K562 (cell line): ENCODE measurements around the gene ENTPD8. TPM values are rescaled to one million over a fixed set of nuclear protein-coding genes. Genes with fewer than 3 reads are reported as not detected.
"Not testable (repeated sequence)": the region's sequence is repeated elsewhere in the genome, so short reads cannot be mapped to it uniquely, and the experiment has no call there.

ENCODE experiments used
- ATAC-seq: fragments of 200-7000 bp; cut with Tn5 transposase; 3 replicates; pipeline ENCODE4 v1.9.1; 2020; ENCODE audit warnings: moderate library complexity
- BruUV-seq: library from RNA; stranded (reverse); fragments of 400-500 nt; replicated peaks from 2 replicates; lab custom pipeline; 2021; lab: Mats Ljungman, UMichigan
- CTCF ChIA-PET: fragments of 300-600 bp; formaldehyde crosslinking; extraction: SDS; loops from one replicate; lab custom pipeline; 2021; ENCODE audit warnings: low intra/inter-chr PET ratio; lab: Yijun Ruan, JAX
- POLR2A ChIA-PET: fragments of 300-600, 350-650 bp; sonication (Branson Sonifier 250); formaldehyde crosslinking; extraction: SDS; loops from one replicate; lab custom pipeline; 2021; ENCODE audit warnings: antibody characterized with exemption, inconsistent platforms; lab: Yijun Ruan, JAX
- DNase-seq, 4 experiments: peaks; one replicate each; pipeline versions ENCODE4 v3.0.0 to v3.0.0-alpha.2; 2011 to 2018; ENCODE audit warnings: low spot score in 3 of 4, mixed read lengths in 3 of 4; ENCODE audit errors: extremely low read depth in 1 of 4
- FAIRE-seq: peaks from 2 replicates; lab custom pipeline; 2011; peaks lifted over from hg19 to GRCh38; lab: Jason Lieb, UNC
- H2AFZ ChIP-seq: 2 replicates; pipeline ENCODE4 v1.6.0; 2011; ENCODE audit warnings: low read depth, low read length, control low read depth, inconsistent platforms
- H3K27ac ChIP-seq: fragments of 200-600 bp; 3 replicates; pipeline ENCODE4 v1.8.0; 2011; ENCODE audit warnings: low read depth, mild to moderate bottlenecking, control low read depth, inconsistent platforms, low read length, moderate library complexity, mixed read lengths; ENCODE audit errors: extremely low read depth
- H3K27me3 ChIP-seq, 2 experiments: fragments of 300-600 bp in 1 of 2; 2 replicates in 1 of 2; 3 replicates in 1 of 2; pipeline versions ENCODE4 v1.6.0 to v1.8.0; 2011; ENCODE audit warnings: inconsistent platforms in 2 of 2, low read length in 2 of 2, mild to moderate bottlenecking in 1 of 2, mixed read lengths in 1 of 2, moderate library complexity in 1 of 2; ENCODE audit not compliant: control insufficient read depth in 2 of 2, insufficient read depth in 2 of 2
- H3K36me3 ChIP-seq: fragments of 300-600 bp; 3 replicates; pipeline ENCODE4 v1.8.0; 2011; ENCODE audit warnings: mild to moderate bottlenecking, low read length, inconsistent platforms; ENCODE audit not compliant: control insufficient read depth, insufficient read depth
- H3K4me1 ChIP-seq, 2 experiments: fragments of 200-600 bp in 1 of 2; replicated peaks in 1 of 2; 2 replicates in 1 of 2; 3 replicates in 1 of 2; pipeline versions ENCODE4 v1.5.1 to v1.8.0; 2011; ENCODE audit warnings: inconsistent platforms in 2 of 2, low read length in 2 of 2, mild to moderate bottlenecking in 1 of 2, mixed read lengths in 1 of 2, moderate library complexity in 1 of 2; ENCODE audit not compliant: control insufficient read depth in 2 of 2, insufficient read depth in 2 of 2
- H3K4me2 ChIP-seq: 2 replicates; pipeline ENCODE4 v1.6.1; 2011; ENCODE audit warnings: low read length, control low read depth, inconsistent platforms, mixed read lengths; ENCODE audit not compliant: insufficient read depth
- H3K4me3 ChIP-seq: fragments of 200-600 bp; sonication (generic), shearing (Covaris generic); 2 replicates; pipeline ENCODE4 v1.5.1; 2016; ENCODE audit warnings: control low read depth, inconsistent platforms
- H3K79me2 ChIP-seq: fragments of 200-600 bp; 3 replicates; pipeline ENCODE4 v1.8.0; 2011; ENCODE audit warnings: low read length, inconsistent platforms; ENCODE audit not compliant: control insufficient read depth, insufficient read depth
- H3K9ac ChIP-seq, 2 experiments: 2 replicates each; pipeline versions ENCODE4 v1.6.0 to v1.6.1; 2011; ENCODE audit warnings: low read depth in 2 of 2, low read length in 2 of 2, control low read depth in 1 of 2, inconsistent platforms in 1 of 2, mild to moderate bottlenecking in 1 of 2, mixed read lengths in 1 of 2; ENCODE audit not compliant: insufficient read depth in 1 of 2
- H3K9me1 ChIP-seq: one replicate; pipeline ENCODE4 v1.6.0; 2011; ENCODE audit warnings: inconsistent platforms, mild to moderate bottlenecking, low read length, moderate library complexity; ENCODE audit not compliant: control insufficient read depth, insufficient read depth
- H3K9me3 ChIP-seq: replicated peaks from 2 replicates; pipeline ENCODE4 v1.5.1; 2011; ENCODE audit warnings: low read depth, low read length, inconsistent platforms; ENCODE audit not compliant: control insufficient read depth, insufficient read depth
- H4K20me1 ChIP-seq: replicated peaks from 2 replicates; pipeline ENCODE4 v1.6.1; 2011; ENCODE audit warnings: low read length, inconsistent platforms, mixed read lengths; ENCODE audit not compliant: control insufficient read depth, insufficient read depth
- ETS2 ChIP-seq: IDR thresholded peaks from 2 replicates; pipeline ENCODE4 v1.6.1; 2016; ENCODE audit warnings: borderline replicate concordance, missing genetic modification characterization, mild to moderate bottlenecking, moderate library complexity, missing compliant biosample characterization; ENCODE audit not compliant: poor library complexity, severe bottlenecking
- HNRNPH1 ChIP-seq: fragments of 200-400 bp; formaldehyde crosslinking; optimal IDR thresholded peaks from 2 replicates; pipeline ENCODE3; 2017; ENCODE audit warnings: low read depth, mild to moderate bottlenecking, low read length, moderate library complexity
- MCM7 ChIP-seq, 2 experiments: fragments of 450-650 bp; IDR thresholded peaks; 2 replicates each; pipeline ENCODE4 v1.6.1; 2016 to 2018
- ZBTB7A ChIP-seq: IDR thresholded peaks from 2 replicates; pipeline ENCODE4 v1.6.1; 2011; ENCODE audit warnings: low read depth, mild to moderate bottlenecking, low read length, moderate library complexity, borderline replicate concordance; ENCODE audit not compliant: control insufficient read depth
- ZSCAN29 ChIP-seq: fragments of 450-650 bp; IDR thresholded peaks from 2 replicates; pipeline ENCODE4 v1.6.1; 2017
- WGBS: fragments of 100-300 bp; shearing (Covaris generic); methylation state at CpG from one replicate; pipeline ENCODE4 v1.1.6; 2016; ENCODE audit warnings: low coverage, mixed read lengths; ENCODE audit not compliant: insufficient coverage; ENCODE audit errors: missing lambda C conversion rate; 5-methylcytosine and 5-hydroxymethylcytosine counted together
- in situ Hi-C: fragments of 300-500 bp; cut with MboI; formaldehyde crosslinking; loops from 4 replicates; pipeline ENCODE4 v1.15.0; 2018; ENCODE audit warnings: inconsistent platforms, mixed read lengths
- intact Hi-C: fragments of 100-400 bp; cut with micrococcal nuclease; formaldehyde crosslinking; loops from 2 replicates; pipeline ENCODE4 v1.14.2; 2022
- polyA plus RNA-seq, 8 experiments: library from polyadenylated mRNA; depleted of rRNA in 4 of 8; stranded (reverse) in 5 of 8; unstranded in 3 of 8; fragments of >200 nt; fragmentation: Nextera tagmentation in 2 of 8; fragmentation: Illumina TruSeq in 1 of 8; extraction: Ambion mirVana in 2 of 8; extraction: Trizol in 1 of 8; gene quantifications; 2 replicates each; pipeline versions ENCODE4 v1.2.1 to v1.2.3, GENCODE V29; 2011 to 2014; ENCODE audit warnings: inconsistent platforms in 1 of 8, missing spikeins in 1 of 8
- total RNA-seq, 7 experiments: library from RNA; depleted of rRNA in 6 of 7; stranded (reverse); fragments of >200 nt in 6 of 7; fragmentation: Illumina TruSeq in 2 of 7; extraction: Trizol in 2 of 7; gene quantifications; 2 replicates each; pipeline versions ENCODE4 v1.2.1 to v1.2.3, GENCODE V29; 2011 to 2021; ENCODE audit warnings: low replicate concordance in 1 of 7
- TF ChIP-seq, protein P1 (sequence below): fragments of 250-450 bp; sonication (Bioruptor Pico); IDR thresholded peaks from 2 replicates; pipeline ENCODE4 v1.4.0; 2020

The ENTPD8 gene
- total and polyA plus RNA-seq, 9 of the 15 experiments (the other 6 are each of a cell fraction or from before 2014, with no cell fraction given) = 0.06 to 0.27 (median 0.19) TPM; not detected in 5

DNA sequence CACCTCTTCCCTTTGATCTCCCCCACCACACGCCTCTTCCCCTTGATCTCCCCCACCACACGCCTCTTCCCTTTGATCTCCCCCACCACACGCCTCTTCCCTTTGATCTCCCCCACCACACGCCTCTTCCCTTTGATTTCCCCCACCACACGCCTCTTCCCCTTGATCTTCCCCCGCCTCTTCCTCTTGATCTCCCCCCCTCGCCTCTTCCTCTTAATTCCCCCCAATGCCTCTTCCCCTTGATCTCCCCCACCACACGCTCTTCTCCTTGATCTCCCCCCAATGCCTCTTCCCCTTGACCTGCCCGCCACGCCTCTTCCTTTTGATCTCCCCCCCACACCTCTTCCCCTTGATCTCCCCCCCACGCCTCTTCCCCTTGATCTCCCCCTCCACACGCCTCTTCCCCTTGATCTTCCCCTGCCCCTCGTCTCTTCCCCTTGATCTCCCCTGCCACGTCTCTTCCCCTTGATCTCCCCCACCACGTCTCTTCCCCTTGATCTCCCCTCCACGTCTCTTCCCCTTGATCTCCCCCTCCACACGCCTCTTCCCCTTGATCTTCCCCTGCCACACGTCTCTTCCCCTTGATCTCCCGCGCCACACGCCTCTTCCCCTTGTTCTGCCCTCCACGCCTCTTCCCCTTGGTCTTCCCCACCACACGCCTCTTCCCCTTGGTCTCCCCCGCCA, 9.5 kb upstream of the ENTPD8 start:
- H3K9ac ChIP-seq, ATAC-seq, H3K27ac ChIP-seq, FAIRE-seq, H3K79me2 ChIP-seq, H4K20me1 ChIP-seq, H3K4me3 ChIP-seq, H3K27me3 ChIP-seq, in situ Hi-C loops, CTCF ChIA-PET, H3K4me2 ChIP-seq, intact Hi-C loops, BruUV-seq, H3K9me1 ChIP-seq, DNase-seq, H2AFZ ChIP-seq, H3K9me3 ChIP-seq, POLR2A ChIA-PET: not testable (repeated sequence)
- TF ChIP-seq ZBTB7A = 0 out of 2 replicates have a peak, but pooled peaks have one; percentile 1
- Histone ChIP-seq H3K36me3 (peaks cover 50% of the 10 kb centered on the region), H3K4me1 (peaks cover 12 to 82% of the 10 kb centered on the region in 2 experiments)
- WGBS = 100% methylated on average over 1 of the region's 24 CpGs

DNA sequence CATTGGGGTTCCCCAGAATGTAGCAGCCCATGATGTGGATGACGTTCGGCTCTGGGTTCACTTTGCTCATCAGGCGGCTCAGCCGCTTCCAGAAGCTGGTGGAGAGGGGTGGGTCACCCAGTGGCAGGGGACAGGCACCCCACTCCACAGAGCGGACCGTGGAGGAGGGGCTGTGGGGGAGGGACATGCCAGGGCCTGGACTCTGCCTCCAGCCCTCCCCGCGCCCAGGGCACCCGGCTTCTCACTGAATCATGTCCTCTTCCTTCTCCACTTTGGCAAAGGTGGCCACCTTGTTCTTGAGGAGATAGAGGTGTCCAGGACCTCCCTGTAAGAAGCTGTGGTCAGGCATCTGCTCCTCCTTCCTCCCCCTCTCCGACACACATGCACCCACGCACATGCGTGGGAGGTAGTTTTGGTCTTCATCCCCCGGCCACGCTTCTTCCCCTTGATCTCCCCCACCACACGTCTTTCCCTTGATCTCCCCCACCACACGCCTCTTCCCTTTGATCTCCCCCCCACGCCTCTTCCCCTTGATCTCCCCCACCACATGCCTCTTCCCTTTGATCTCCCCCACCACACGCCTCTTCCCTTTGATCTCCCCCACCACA, 8.9 kb upstream of the ENTPD8 start:
- BruUV-seq = no TSS peak
- peak; percentile 81 for FAIRE-seq
- H3K9me3 ChIP-seq = no peaks in the 10 kb centered on the region
- ChIA-PET POLR2A (no interaction called here), CTCF (no interaction called here)
- intact Hi-C loops (loop anchor here (5.0 to 10.0 kb wide), 2 partner anchors 85 to 148 kb away; partner anchors contain the start of gene NRARP), in situ Hi-C loops (loop anchor here (5.0 kb wide), 1 partner anchor 163 kb away; no protein-coding TSS in a partner anchor)
- peaks cover 15 to 82% of the 10 kb centered on the region in 2 experiments for H3K4me1 ChIP-seq
- DNase-seq = peak in 3 of 4 experiments; percentile 46 to 70 (median 52)
- ATAC-seq = no peak
- H3K9ac ChIP-seq = peak overlapping the region in 1 of 2 experiments; percentile 24; a peak in 1 of 4 replicates
- H3K36me3 ChIP-seq = peaks cover 44% of the 10 kb centered on the region
- no peak overlapping the region; the same call in 2 of the 3 replicates for H3K27ac ChIP-seq
- H3K79me2 ChIP-seq = no peaks in the 10 kb centered on the region
- 60% methylated on average over 15 of the region's 18 CpGs for WGBS
- no peaks in the 10 kb centered on the region for H3K27me3 ChIP-seq
- no peak overlapping the region for H3K4me2 ChIP-seq
- H2AFZ ChIP-seq = no peak overlapping the region
- H3K4me3 ChIP-seq = no peak overlapping the region
- no peaks in the 10 kb centered on the region for H4K20me1 ChIP-seq
- no peaks in the 10 kb centered on the region for H3K9me1 ChIP-seq
- TF ChIP-seq ZSCAN29 = no peak
- TF ChIP-seq ETS2 = no peak
- no peak for TF ChIP-seq HNRNPH1
- TF ChIP-seq MCM7 (IDR thresholded peaks at IDR 0.05) = no peak
- TF ChIP-seq, protein P1, sequence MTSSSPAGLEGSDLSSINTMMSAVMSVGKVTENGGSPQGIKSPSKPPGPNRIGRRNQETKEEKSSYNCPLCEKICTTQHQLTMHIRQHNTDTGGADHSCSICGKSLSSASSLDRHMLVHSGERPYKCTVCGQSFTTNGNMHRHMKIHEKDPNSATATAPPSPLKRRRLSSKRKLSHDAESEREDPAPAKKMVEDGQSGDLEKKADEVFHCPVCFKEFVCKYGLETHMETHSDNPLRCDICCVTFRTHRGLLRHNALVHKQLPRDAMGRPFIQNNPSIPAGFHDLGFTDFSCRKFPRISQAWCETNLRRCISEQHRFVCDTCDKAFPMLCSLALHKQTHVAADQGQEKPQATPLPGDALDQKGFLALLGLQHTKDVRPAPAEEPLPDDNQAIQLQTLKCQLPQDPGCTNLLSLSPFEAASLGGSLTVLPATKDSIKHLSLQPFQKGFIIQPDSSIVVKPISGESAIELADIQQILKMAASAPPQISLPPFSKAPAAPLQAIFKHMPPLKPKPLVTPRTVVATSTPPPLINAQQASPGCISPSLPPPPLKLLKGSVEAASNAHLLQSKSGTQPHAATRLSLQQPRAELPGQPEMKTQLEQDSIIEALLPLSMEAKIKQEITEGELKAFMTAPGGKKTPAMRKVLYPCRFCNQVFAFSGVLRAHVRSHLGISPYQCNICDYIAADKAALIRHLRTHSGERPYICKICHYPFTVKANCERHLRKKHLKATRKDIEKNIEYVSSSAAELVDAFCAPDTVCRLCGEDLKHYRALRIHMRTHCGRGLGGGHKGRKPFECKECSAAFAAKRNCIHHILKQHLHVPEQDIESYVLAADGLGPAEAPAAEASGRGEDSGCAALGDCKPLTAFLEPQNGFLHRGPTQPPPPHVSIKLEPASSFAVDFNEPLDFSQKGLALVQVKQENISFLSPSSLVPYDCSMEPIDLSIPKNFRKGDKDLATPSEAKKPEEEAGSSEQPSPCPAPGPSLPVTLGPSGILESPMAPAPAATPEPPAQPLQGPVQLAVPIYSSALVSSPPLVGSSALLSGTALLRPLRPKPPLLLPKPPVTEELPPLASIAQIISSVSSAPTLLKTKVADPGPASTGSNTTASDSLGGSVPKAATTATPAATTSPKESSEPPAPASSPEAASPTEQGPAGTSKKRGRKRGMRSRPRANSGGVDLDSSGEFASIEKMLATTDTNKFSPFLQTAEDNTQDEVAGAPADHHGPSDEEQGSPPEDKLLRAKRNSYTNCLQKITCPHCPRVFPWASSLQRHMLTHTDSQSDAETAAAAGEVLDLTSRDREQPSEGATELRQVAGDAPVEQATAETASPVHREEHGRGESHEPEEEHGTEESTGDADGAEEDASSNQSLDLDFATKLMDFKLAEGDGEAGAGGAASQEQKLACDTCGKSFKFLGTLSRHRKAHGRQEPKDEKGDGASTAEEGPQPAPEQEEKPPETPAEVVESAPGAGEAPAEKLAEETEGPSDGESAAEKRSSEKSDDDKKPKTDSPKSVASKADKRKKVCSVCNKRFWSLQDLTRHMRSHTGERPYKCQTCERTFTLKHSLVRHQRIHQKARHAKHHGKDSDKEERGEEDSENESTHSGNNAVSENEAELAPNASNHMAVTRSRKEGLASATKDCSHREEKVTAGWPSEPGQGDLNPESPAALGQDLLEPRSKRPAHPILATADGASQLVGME = no peak
